ENCODE results near the gene ZNF708. TPM values are rescaled to one million over a fixed set of nuclear protein-coding genes. Genes with fewer than 3 reads are reported as not detected.
A peak's percentile ranks its signal among the peaks of the same experiment; 100 is the strongest.
"Not testable (repeated sequence)": the region's sequence is repeated elsewhere in the genome, so short reads cannot be mapped to it uniquely, and the experiment has no call there.

ZNF708 gene
- total and polyA plus RNA-seq, 9 of the 15 experiments (the other 6 are each of a cell fraction or from before 2014, with no cell fraction given), result 2.9 to 11.9 (median 6.7) TPM

DNA sequence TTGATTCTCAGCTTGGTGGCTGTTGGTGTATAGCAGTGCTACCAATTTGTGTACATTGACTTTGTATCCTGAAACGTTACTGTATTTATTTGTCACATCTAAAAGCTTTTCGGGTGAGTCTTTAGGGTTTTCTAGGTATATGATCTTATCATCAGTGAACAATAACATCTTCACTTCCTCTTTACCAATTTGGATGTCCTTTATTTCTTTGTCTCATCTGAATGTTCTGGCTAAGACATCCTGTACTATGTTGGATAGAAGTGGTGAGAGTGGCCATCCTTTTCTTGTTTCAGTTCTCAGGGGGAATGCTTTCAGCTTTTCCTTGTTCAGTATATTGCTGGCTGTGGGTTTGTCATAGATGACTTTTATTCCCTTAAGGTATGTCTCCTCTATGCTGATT is 23.6 kb upstream of the ZNF708 start:
- Histone ChIP-seq H3K9me1 (ENCODE audit: control insufficient read depth, insufficient read depth, low read length) (no peaks in the 10 kb centered on the region), H3K27me3 (ENCODE audit: control insufficient read depth in 2 of 2, insufficient read depth in 2 of 2, low read length in 2 of 2) (no peaks in the 10 kb centered on the region), H3K36me3 (ENCODE audit: control insufficient read depth, insufficient read depth, low read length) (no peaks in the 10 kb centered on the region), H3K27ac (ENCODE audit: extremely low read depth, low read depth, low read length) (no peak overlapping the region), H3K4me1 (replicated peaks in 1 of 2; ENCODE audit: control insufficient read depth in 2 of 2, insufficient read depth in 2 of 2, low read length in 2 of 2) (no peaks in the 10 kb centered on the region), H3K9me3 (replicated peaks; ENCODE audit: control insufficient read depth, insufficient read depth, low read depth, low read length) (no peaks in the 10 kb centered on the region), H3K79me2 (ENCODE audit: control insufficient read depth, insufficient read depth, low read length) (no peaks in the 10 kb centered on the region), H3K9ac (ENCODE audit: insufficient read depth in 1 of 2, low read depth in 2 of 2, low read length in 2 of 2) (no peak overlapping the region), H4K20me1 (replicated peaks; ENCODE audit: control insufficient read depth, insufficient read depth, low read length) (no peaks in the 10 kb centered on the region), H2AFZ (ENCODE audit: low read depth, low read length) (no peak overlapping the region), H3K4me2 (ENCODE audit: insufficient read depth, low read length) (no peak overlapping the region), H3K4me3 (no peak overlapping the region)
- no peak for DNase-seq (ENCODE audit: extremely low read depth in 1 of 4, low spot score in 3 of 4)
- TF ChIP-seq SOX6 (IDR thresholded peaks at IDR 0.05), result peak; percentile 21; the same call in 1 of the 2 replicates
- TF ChIP-seq YY1 (IDR thresholded peaks at IDR 0.05; ENCODE audit: borderline replicate concordance in 1 of 3, control insufficient read depth in 1 of 3, extremely low read depth in 1 of 3, insufficient read depth in 3 of 3, insufficient read length in 1 of 3, insufficient replicate concordance in 2 of 3, low read depth in 1 of 3, low read length in 2 of 3), result no peak
- intact Hi-C loops (cut with micrococcal nuclease) (no loop called here), in situ Hi-C loops (cut with MboI) (no loop called here)
- 3% methylated on average over 2 of the region's 2 CpGs for WGBS (ENCODE audit: insufficient coverage, low coverage, missing lambda C conversion rate)
- no peak for ATAC-seq
- ChIA-PET POLR2A (no interaction called here), CTCF (ENCODE audit: low intra/inter-chr PET ratio) (no interaction called here)
- FAIRE-seq, result no peak
- no TSS peak for BruUV-seq (replicated peaks)

- H3K4me2 ChIP-seq (ENCODE audit: insufficient read depth, low read length); FAIRE-seq; H3K27me3 ChIP-seq (ENCODE audit: control insufficient read depth in 2 of 2, insufficient read depth in 2 of 2, low read length in 2 of 2); H4K20me1 ChIP-seq (replicated peaks; ENCODE audit: control insufficient read depth, insufficient read depth, low read length); H3K36me3 ChIP-seq (ENCODE audit: control insufficient read depth, insufficient read depth, low read length); H3K9me1 ChIP-seq (ENCODE audit: control insufficient read depth, insufficient read depth, low read length); H3K9me3 ChIP-seq (replicated peaks; ENCODE audit: control insufficient read depth, insufficient read depth, low read depth, low read length); in situ Hi-C loops (cut with MboI); H2AFZ ChIP-seq (ENCODE audit: low read depth, low read length); intact Hi-C loops (cut with micrococcal nuclease); H3K4me1 ChIP-seq (replicated peaks in 1 of 2; ENCODE audit: control insufficient read depth in 2 of 2, insufficient read depth in 2 of 2, low read length in 2 of 2); DNase-seq (ENCODE audit: extremely low read depth in 1 of 4, low spot score in 3 of 4); H3K27ac ChIP-seq (ENCODE audit: extremely low read depth, low read depth, low read length); H3K79me2 ChIP-seq (ENCODE audit: control insufficient read depth, insufficient read depth, low read length); BruUV-seq (replicated peaks); H3K4me3 ChIP-seq; CTCF ChIA-PET (ENCODE audit: low intra/inter-chr PET ratio); H3K9ac ChIP-seq (ENCODE audit: insufficient read depth in 1 of 2, low read depth in 2 of 2, low read length in 2 of 2); ATAC-seq: not testable (repeated sequence)
- 11% methylated on average over 2 of the region's 2 CpGs for WGBS (ENCODE audit: insufficient coverage, low coverage, missing lambda C conversion rate)
- POLR2A ChIA-PET, result interaction anchor here (0.7 kb wide), 1 partner anchor 328 kb away, joined by 3 read pairs; no protein-coding TSS in a partner anchor
These were observed 15.6 kb upstream of the ZNF708 start for GRCh38 chr19:21344841-21345240.

Data from K562 (cell line).